Measurements from ENCODE around the gene PLCD3.

Gene PLCD3

DNA sequence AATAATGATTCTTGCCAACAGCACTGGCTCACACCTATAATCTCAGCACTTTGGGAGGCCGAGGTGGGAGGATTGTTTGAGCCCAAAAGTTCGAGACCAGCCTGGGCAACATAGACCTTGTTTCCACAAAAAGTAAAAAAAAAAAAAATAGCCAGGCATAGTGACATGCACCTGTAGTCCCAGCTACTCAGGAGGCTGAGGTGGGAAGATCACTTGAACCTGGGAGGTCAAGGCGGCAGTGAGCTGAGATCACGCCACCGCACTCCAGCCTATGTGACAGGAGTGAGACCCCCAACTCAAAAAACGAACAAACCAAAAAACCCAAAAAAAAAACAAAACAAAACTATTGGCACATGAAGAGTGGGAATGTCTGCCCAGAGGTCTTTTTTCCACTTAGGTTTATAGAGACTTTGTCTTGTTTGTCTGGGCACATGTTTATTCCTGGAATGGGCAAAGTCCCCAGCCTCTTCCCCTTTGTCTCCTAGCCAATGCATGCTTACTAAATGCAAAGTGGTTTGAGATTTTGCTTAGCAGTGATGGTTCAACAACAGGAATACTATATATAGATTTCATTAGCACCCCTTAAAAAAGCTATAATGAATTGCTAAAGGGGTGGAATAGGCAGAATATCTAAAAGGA, 45.3 kb downstream of the PLCD3 start:
- FAIRE-seq (no peak), DNase-seq (ENCODE audit: extremely low spot score, insufficient read length, low read depth) (no peak)

DNA sequence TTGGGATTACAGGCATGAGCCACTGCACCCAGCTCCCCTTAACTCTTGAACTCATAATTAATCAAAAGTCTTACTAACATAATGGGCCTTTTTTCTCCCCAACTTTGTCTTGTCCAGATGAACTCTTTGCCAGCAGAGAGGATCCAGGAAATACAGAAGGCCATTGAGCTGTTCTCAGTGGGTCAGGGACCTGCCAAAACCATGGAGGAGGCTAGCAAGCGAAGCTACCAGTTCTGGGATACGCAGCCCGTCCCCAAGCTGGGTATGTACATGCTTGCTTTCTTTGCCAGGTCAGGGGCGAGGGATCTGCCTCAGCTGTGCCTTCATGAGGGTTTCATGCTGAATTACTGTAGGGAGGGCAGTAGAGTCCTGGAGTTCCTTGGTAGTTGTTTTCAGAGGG, 45.9 kb downstream of the PLCD3 start:
- no peak for FAIRE-seq

DNA sequence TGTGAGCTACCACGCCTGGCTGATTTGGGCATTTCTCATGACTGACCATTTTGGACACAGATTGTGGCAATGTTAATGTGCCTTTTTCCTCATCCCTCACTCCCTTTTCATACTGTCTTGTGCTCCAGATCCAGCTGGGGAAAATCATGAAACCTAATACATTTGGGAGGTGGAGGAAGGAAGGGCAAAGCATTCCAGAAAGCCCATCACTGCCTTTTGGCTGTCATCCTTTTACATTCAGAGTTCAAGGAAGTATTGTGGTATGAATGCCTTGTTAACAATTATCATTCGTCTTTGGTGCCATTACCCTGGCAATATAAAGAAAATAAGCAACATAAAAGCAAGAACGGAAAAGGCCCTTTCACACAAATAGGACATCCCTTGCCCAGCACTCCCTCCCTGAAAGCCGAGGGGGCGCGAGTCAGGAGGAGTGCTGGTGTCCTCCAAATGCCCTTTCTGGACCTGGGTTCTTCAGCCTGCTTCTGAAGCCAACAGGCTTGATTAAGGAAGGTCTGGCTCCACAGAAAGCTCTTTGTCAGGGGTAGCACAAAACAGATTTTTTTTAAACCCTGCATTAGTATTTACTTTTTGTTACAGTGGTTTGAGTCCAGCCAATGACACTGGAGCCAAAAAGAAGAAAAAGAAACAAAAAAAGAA, 51.1 kb downstream of the PLCD3 start:
- FAIRE-seq (no peak), DNase-seq (ENCODE audit: extremely low spot score, insufficient read length, low read depth) (no peak)

More for the DNA sequence above, 45.9 kb downstream of the PLCD3 start:
- DNase-seq (ENCODE audit: extremely low spot score, insufficient read length, low read depth) = no peak

DNA sequence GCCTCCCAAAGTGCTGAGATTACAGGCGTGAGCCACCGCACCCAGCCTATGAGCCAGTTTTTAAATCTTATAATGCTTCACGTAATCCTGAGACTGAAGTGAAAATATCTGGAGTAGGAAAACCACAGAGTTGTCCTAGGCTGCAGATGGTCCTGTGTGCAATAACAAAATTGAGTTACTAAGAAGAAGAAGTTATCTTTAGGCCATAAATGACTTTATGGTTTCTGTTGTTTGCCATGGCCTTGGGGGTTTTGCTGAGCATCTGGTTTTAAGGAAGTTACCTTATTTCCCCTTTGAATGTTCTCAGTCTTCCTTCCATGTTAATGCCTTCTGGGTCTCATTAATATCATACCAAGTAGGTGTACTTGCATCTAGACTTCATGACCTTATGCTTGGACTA, 54.7 kb downstream of the PLCD3 start:
- FAIRE-seq (no peak), DNase-seq (ENCODE audit: extremely low spot score, insufficient read length, low read depth) (no peak)

DNA sequence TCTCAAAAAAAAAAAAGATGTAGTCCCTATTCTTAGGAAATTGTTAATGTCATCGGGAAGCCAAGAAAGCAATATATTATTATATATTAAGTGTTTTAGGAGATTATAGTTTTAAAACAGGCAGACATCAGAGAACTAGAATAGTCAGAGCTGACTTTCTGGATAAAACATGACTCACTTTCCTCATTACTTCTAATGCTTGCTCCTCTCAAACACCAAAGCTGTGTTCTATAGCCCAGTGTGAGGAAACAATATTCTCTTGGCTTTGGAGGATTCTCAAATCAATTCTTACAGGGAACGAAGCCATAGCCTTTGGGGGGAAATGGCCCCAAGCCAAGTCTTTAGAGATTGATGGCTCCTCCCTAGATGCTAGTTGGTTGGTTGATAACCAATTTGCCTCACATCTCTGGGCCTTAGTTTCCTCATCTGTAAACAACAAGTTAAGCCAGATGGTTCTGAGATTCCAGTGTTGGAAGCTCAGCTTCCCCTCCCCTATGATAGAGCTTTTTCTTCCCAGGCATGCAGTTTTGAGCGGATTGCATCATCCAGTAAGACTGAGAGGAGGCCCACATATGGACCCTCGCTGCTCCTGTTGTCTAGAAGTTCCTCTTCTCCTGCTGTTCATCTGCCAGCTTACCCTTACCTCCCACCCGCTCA, 58.8 kb downstream of the PLCD3 start:
- DNase-seq (ENCODE audit: extremely low spot score, insufficient read length, low read depth) (no peak), FAIRE-seq (no peak)

DNA sequence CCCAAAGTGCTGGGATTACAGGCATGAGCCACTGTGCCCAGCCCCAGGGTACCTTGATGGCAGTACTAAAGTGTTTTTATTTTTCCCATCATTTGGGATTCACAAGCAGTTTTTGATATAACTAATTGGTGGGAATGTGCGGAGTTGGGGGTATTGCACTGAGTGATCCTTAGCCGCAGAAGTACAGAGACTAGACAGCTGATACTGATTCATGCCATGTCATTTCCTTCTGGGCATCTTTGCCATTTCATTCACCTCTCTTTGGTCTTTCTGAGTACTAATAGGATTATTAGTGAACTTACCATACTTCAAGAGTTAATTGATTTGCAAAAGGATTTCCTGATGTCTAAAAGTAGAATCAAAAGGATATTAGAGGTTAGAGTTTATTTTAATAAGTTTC, 61.5 kb downstream of the PLCD3 start:
- FAIRE-seq (no peak), DNase-seq (ENCODE audit: extremely low spot score, insufficient read length, low read depth) (no peak)

DNA sequence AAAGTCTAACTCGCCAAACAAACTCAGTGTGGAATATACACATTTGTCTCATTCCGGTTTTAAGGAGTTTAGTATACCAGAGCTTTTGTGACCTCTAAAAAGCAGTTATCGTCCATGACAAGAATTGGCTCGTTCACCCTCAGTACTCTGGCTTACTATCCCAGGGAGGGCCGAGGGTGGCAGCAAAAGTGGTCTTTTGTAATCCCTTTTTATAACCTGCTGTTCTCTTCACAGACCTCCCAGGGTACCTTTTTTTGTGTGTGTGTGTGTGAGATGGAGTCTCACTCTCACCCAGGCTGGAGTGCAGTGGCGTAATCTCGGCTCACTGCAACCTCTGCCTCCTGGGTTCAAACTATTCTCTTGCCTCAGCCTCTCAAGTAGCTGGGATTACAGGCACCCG, 62.3 kb downstream of the PLCD3 start:
- DNase-seq (ENCODE audit: extremely low spot score, insufficient read length, low read depth) = no peak
- FAIRE-seq = no peak

DNA sequence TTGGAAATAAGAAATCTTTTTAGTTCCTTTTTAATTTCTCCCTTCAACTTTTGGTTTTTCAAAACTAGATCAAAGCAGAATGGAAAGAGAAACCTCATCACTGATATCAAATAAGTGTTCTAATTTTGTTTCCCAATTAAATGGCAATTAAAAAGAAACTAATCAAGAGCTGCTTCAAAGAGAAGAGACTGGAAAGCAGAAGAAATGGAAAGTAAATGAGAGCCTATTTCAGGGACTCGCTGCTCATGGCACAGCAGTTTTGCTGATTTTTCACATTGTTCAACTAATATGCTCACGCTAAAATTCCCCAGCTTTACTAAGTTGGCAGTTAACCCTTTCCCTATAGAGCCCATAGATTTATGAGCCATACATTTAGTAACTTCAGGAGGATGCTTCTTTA, 64.7 kb downstream of the PLCD3 start:
- no peak for DNase-seq (ENCODE audit: extremely low spot score, insufficient read length, low read depth)
- FAIRE-seq = no peak

DNA sequence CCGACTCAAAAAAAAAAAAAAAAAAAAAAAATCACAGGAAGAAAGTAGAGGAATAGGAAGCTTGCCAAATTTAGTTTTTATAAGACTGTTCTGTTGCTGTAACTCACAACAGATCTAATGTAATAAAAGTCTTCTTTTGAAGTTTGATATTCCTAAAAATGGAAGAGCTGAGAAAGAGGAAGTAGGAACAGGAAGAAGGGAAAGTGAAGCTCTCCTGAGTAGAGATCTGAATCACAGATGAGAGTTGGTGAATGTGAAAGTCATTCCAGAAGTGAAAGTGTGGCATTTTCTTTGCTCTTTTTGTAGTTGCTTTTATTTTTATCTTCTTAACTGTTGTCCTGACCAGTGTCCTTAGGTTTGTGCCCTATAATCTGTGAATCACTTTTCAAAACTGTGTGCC, 69.1 kb downstream of the PLCD3 start:
- peak; percentile 78 for FAIRE-seq
- no peak for DNase-seq (ENCODE audit: extremely low spot score, insufficient read length, low read depth)

DNA sequence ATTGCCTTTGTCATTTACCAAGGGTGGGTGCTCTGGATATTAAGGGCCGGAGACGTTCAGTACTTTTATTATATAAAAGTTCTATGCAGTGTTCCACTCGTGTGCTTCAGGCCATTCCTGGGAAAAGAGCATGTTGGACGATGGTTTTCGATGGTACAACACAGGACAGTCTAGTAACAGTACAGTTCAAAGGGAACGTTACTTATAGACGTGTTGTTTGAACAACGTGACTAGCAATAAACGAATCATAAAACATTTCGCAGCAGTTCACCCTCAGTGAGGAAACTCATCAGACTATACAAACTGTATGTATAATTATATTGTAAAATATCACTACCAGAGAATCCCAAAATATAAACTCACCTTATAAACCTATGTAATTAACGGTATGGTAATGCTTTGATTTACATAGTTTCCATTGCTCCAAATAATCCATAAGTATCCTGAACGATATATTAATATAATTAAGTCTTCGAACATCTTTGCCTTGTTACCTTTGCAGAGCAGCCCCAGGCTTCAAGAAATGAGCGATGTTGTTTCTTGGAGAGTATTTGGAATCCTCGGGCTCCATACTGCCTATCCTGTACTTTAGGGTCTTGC, 70.6 kb downstream of the PLCD3 start:
- no peak for DNase-seq (ENCODE audit: extremely low spot score, insufficient read length, low read depth)
- no peak for FAIRE-seq

DNA sequence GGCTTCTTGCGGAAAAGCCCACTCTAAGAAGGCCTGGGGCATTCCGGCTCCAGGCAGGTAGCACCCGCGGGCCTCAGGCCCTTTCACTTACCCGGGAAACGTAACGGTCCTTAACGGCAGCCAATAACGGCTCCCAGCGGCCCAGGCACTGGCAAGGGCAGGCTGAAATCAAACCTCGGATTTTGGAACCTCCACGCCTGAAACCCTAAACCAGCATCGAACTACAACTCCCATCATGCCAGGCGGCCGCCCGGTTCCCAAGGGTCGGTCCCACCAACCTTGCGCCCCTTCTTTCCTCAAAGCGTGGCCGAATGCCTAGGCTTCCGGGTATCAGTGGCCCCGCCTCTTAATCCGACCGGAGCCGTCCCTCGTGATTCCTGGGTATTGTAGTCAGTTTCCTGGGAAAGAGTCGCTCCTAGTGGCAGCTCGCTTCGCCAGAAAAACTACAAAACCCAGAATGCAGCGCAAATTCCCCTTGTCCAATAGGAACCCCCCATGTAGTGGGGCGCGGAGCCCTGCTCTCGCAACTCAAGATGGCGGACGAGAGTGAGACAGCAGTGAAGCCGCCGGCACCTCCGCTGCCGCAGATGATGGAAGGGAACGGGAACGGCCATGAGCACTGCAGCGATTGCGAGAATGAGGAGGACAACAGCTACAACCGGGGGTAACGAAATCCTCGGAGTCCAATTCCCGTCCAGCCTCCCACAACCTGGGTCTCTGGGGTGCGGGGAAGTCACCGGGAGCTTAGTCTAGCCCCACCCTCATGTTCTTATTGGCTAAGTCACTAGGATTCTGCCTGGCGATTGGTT, 71.3 kb downstream of the PLCD3 start, which contains the start of gene NMT1:
Gene NMT1, plus strand, starts transcription at position 521 of the 809 bp plus-strand sequence. Its CDS starts 13 bp downstream, at position 534.
- FAIRE-seq = peak; percentile 90

DNA sequence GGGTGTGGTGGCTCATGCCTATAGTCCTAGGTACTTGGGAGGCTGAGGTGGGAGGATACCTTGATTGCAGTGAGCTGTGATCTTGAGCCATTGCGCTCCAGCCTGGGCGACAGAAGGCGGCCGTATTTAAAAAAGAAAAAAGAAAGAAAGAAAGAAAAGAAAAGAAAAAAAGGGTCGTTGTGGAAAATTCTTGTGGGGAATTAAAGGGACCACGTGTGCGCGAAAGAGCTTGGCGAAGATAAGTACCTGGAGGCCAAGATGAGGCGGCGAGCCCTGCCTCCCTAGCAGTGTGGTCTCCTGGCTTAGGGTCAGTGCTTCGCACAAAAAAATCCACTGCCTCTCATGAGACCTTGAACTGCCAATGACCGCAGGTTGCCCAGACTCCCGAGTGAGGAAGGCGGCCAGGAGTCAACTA, 71.9 kb downstream of the PLCD3 start:
- FAIRE-seq (no peak), DNase-seq (ENCODE audit: extremely low spot score, insufficient read length, low read depth) (no peak)

More for the DNA sequence above, 71.3 kb downstream of the PLCD3 start, which contains the start of gene NMT1:
- peak; percentile 80 for DNase-seq (ENCODE audit: extremely low spot score, insufficient read length, low read depth)

All from GM18507 (cell line).